Fibroblast of villous mesenchyme (primary cell): ENCODE data around the gene TNRC6C. TPM values are rescaled to one million over a fixed set of nuclear protein-coding genes. Genes with fewer than 3 reads are reported as not detected.
"Not testable (repeated sequence)": the region's sequence is repeated elsewhere in the genome, so short reads cannot be mapped to it uniquely, and the experiment has no call there.

Experiments
- DNase-seq: peaks from one replicate; pipeline ENCODE4 v3.0.0-alpha.2; 2010; ENCODE audit warnings: low read depth
- H3K4me3 ChIP-seq: 2 replicates; pipeline ENCODE4 v1.5.1; 2011; ENCODE audit warnings: low read depth, mild to moderate bottlenecking, low read length
- total RNA-seq: library from RNA; depleted of rRNA; stranded (reverse); fragments of >200 nt; gene quantifications from 2 replicates; pipeline ENCODE4 v1.2.3, GENCODE V29; 2012
- TF ChIP-seq, protein P1 (sequence below): IDR thresholded peaks from 2 replicates; pipeline ENCODE4 v1.5.1; 2012; ENCODE audit warnings: low read depth, mild to moderate bottlenecking, low read length; ENCODE audit not compliant: insufficient read depth

TNRC6C gene
- total RNA-seq, 1 donor, result 4.3 TPM

DNA sequence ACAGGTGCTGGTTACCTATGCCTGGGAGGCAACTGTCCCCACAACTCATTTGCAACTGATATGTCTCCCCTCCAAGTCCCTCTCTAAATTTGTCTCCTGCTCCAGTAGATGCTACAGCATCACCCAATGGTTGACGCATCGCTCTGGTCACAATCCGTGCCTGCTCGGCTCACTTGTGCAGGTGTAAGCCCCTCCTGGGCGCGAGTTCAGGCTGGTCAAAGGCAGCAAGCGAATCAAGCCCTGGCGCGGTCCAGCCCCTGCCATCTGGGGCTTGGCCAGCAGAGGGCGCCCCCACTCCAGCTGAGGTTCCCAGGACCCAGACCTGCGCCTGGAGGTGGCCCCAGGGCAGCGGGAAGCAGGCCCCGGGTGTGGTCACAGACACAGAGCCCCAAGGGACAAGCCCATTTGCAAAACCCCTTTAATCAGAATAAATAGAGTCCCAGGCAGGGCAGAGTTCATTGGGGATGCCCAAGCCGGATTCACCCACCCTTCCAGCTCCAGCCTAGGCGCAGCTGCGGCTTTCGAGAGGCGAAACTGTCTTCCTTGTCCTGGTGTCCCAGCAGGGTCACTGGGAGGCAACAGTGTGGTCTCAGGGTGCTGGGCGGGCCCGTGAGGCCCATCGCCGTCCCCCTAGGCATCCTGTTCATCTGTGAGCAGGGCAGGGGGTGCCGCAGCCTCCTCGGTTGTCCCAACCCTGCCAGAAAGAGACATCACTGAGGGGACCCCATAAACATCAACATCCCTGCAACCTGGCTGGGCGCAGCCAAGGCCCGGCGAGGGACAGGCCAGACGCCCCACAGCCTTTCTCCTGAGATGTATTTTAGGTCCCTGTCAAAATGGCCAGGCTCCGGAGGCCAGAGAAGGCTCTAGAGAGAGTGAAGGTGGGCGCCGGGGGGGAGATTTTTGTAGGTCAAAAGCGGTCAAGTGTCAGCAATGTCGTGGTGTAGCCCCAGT lies 154.3 kb downstream of the TNRC6C start:
- TF ChIP-seq, protein P1, sequence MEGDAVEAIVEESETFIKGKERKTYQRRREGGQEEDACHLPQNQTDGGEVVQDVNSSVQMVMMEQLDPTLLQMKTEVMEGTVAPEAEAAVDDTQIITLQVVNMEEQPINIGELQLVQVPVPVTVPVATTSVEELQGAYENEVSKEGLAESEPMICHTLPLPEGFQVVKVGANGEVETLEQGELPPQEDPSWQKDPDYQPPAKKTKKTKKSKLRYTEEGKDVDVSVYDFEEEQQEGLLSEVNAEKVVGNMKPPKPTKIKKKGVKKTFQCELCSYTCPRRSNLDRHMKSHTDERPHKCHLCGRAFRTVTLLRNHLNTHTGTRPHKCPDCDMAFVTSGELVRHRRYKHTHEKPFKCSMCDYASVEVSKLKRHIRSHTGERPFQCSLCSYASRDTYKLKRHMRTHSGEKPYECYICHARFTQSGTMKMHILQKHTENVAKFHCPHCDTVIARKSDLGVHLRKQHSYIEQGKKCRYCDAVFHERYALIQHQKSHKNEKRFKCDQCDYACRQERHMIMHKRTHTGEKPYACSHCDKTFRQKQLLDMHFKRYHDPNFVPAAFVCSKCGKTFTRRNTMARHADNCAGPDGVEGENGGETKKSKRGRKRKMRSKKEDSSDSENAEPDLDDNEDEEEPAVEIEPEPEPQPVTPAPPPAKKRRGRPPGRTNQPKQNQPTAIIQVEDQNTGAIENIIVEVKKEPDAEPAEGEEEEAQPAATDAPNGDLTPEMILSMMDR, result peak; percentile 95
- peak; percentile 48 for DNase-seq
- no peak overlapping the region for H3K4me3 ChIP-seq

DNA sequence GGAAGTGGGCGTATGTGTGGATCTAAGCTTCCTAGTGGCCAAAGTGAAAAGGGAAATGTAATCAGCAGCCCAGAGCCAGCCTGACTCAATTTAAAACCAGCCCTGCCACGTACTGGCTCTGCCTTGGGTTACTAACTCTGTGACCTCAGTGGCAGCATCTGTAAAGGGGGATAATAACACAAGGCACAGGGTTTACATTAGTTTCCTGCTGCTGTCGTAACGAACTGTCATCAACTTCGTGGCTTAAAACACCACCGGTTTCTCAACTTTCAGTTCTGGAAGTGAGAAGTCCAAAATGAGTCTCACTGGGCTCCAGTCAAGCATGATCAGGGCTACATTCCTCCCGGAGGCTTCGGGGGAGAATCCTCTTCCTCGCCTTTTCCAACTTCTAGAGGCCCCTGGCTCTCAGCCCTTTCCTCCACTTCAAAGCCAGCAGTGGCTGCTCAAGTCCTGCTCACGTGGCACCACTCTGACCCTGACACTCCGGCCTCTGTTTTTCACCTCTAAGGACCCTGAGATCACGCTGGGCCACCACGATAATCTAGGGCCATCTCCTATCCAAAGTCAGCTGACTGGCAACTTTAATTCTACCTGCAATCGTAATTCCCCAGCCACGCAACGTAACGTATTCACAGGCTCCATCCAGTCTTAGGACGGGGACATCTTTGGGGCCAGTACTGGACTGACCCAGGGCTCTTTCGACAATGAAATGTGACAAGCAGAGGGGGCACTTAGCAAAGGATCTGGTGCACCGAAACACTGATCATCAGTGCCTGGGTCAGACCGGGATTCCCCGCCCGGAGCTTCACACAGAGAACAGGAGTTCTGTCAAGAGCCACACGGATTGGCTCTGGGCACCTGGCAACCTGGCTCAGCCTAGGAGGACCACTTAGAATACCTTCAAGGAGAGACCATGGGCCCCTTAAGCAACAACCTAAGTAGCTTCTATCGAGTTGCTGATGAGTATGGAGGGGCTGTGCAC lies 155.6 kb downstream of the TNRC6C start:
- H3K4me3 ChIP-seq, result no peak overlapping the region
- TF ChIP-seq, protein P1, result no peak
- no peak for DNase-seq

DNA sequence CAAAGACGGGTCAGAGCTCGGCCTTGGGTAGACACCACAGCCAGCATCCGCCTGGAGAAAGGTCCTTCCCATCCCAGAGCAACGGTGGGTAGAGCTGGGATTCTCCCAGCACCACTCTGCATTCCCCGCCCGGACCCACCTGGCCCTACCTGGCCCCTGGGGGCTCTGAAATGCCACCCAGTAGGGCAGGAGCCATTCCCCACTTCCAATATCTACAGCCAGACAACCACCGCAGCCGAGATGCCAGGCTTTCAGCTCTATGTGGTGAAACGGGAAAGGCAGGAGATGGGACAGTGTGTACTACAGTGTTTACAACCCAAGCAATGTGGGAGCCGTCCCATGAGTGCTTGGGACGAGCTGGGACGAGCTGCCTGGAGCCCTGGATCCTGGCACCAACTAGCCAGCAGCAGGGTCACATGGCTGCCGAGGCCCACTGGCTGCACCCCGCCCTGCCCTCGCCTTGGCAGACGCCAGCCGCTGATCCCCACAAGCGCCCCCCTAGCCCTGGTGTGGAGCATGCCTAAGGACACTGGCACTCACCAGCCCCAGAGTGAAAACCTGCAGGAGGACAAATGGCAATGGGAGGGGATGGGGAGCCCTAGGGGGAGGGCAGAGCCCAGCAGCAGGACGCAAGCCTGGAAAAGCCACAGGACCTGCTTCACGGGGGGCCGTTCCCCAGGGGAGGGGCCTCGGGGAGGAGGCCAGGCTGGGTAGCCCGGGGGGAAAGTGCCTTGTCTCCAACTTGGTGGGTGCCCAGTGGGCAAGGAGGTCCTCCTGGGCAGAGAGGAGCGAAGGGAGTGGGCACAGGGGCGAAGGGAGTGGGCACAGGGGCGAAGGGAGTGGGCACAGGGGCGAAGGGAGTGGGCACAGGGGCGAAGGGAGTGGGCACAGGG lies 156.6 kb downstream of the TNRC6C start:
- no peak for DNase-seq
- H3K4me3 ChIP-seq, result no peak overlapping the region
- TF ChIP-seq, protein P1, result no peak

DNA sequence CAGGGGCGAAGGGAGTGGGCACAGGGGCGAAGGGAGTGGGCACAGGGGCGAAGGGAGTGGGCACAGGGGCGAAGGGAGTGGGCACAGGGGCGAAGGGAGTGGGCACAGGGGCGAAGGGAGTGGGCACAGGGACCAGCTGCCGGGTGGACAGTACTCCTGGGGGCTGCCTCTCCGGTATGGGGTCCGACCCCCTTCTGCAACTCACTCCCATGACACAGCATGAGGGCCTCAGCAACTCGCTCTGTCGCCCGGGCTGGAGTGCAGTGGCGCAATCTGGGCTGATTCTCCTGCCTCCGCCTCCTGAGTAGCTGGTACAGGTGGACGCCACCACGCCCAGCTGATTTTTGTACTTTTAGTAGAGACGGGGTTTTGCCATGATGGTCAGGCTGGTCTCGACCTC lies 157.3 kb downstream of the TNRC6C start:
- DNase-seq, H3K4me3 ChIP-seq: not testable (repeated sequence)

DNA sequence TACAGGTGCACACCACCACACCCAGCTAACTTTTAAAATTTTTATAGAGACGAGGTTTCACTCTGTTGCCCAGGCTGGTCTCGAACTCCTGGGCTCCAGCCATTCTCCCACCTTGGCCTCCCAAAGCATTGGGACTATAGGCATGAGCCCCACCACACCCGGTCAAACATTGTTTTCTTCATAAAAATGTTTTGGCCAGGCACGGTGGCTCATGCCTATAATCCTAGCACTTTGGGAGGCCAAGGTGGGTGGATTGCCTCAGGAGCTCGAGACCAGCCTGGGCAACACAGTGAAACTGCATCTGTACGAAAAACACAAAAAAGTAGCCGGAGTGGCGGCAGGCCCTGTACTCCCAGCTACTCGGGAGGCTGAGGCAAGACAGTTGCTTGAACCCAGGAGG lies 157.9 kb downstream of the TNRC6C start:
- no peak overlapping the region for H3K4me3 ChIP-seq
- DNase-seq, result no peak
- TF ChIP-seq, protein P1, result no peak

DNA sequence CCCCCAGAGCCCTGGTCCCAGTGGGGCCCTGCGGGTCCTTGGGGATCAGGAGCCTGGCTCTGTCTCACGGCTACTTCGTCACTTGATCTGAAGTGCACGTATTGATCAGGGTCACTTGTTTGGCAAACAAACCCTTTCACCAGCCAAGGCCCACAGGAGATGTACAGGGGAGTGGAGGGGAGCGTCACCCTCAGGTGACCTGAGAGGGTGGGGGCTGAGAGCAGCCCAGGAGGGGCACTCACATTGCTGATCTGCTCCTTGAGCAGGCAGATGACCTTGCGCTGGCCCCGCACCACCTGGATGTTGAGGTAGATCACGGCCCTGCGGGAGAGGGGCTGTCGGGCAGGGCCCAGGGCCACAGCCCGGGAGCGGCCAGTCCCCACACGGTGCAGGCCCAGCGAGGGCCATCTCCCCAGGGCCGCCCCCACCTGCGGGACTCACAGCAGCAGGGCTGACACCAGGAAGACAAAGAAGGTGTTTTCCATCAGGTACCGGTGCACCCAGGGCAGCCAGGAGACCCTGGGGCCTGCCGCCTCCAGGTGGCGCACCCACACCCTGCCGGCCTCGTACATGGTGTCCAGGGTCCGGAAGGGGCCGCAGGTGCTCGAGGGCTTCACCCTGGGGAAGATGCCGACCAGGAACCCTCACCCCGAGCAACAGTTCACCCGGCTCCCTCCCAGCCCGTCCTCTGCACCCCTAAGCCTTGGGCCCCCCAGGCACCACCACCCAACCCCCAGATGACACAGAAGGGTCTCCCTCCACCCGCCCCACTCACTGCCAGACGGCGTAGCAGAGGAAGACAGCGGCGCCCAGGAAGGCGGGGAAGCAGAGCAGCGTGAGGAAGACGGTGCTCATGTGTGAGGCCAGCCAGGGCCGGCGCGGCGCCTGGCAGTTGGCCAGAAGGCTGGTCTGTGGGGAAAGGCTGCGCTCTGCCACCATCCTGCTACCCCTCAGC lies 158.8 kb downstream of the TNRC6C start:
- TF ChIP-seq, protein P1, result peak; percentile 31
- no peak overlapping the region for H3K4me3 ChIP-seq
- no peak for DNase-seq
